Measurements from ENCODE around the gene FN1.
A peak's percentile ranks its signal among the peaks of the same experiment; 100 is the strongest.

Gene FN1

DNA sequence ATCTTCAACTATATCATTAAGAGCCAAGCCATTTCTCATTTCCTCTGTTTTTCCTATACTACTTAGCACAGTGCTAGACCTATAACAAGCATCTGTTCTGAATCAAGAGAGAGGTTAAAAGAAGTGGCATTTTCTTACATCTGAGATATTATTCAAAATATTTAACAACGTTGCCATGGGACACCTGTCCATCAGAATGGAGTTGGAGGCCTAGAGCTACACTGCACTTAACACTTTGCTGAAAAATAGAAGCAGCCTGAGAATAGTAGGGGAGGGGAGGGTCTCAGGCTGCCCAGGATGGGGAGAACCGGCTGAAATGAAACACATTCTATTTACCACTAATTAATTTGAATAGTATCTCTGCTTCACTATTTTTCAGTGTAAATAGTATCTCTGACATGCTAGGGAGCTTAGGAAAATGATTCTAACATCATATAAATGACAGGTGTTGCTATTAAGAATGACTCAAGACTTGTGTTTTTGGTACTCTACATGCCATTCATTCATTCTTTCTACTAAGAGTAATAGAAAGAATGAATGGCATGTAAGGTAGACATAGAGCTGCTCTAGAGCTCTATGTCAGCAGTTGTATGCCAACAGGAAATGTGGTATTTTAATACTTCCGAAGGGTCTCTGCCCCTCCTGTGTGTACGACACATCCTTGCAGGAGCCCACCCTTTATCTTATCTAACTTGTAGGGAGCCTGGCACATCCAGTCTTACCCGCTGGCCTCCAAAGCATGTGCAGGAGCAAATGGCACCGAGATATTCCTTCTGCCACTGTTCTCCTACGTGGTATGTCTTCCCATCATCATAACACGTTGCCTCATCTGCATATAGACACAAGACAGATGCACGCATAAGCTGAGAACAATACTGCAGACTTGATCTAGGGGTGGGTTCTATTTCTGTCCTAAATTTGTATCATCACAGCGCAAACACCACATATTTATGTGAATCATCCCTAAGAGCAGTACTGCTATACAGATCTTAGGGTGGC is 71.4 kb downstream of the FN1 start:
- DNase-seq: peak; percentile 2

DNA sequence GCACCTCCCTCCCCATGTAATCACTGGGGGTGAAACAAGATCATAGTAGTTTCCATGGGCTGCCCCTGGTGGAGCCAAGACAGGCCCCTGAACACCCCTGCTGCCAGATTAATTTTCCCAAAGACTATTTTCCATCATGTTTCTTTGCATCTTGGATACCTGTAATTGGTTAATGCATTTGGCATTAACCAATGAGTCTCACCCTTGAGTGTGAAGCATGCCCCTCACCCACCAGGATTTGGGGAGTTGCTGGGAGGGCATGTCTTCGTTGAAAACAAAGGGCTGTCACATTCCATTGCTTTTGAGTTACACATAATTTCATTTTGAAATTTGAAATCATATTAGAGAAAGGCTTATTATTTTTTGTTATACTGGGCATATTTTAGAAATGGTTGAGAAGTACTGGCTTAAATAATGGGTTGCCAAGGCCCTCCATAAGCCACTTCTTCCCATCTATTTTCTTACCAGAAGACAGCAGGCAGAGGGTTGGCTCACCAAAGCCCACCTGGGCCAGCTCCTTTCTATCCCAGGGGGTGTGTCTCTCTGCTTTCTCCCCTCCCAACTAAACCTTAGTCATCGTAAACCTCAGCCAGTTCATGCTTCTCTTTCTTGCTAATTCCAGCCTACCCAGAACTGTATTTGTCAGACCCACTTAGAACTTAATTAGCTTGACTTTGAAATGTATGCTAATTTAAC is 72.3 kb downstream of the FN1 start:
- DNase-seq: peak; percentile 13

DNA sequence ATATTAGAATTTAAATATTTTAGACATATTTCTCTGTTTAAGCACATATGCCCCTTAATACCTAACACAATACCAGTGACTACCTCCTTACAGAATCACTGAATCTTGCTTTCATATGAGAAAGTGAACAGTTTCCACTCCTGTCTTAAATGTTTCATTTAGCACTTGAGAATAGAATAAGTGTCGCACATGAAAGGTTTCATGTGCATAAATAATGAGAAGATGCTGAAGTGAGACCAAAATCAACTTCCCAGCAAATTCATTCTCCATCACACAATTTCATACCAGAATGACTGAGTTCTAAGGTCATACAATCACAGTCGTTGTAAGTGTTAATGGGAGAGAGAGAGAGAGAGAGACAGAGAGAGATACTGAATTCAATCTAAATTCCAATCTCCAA is 72.8 kb downstream of the FN1 start:
- DNase-seq: no peak

- peak; percentile 1 for DNase-seq
Measured at GRCh38 chr2:215362562-215362904, 73.3 kb downstream of the FN1 start.

DNA sequence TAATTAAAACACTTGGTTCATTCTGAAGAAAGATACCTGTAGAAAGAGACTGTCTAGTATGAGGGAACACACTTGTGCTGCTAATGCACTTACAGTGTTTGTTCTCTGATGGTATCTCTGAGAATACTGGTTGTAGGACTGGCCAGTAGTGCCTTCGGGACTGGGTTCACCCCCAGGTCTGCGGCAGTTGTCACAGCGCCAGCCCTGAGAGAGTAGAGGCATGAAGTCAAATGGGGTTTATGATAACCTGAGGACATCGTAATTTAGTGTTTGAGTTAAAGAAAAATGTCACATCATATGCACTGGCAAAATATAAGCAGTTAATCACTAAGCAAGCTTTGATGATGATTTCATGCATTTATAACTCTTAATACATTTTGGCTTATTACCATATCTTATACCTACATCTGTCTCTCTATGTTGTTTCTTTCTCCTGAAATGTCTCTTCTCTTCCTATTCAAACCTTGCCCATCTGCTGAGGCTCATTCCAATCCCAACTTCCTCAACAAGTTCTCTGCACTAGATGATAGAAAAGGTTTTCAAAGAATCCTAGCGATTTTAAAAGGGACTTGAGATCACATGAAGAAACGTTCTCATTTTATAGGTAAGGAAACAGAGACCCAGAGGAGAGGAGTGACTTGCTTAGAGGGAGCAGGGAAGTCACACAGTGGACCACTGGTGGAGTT is 73.8 kb downstream of the FN1 start:
- peak; percentile 1 for DNase-seq

DNA sequence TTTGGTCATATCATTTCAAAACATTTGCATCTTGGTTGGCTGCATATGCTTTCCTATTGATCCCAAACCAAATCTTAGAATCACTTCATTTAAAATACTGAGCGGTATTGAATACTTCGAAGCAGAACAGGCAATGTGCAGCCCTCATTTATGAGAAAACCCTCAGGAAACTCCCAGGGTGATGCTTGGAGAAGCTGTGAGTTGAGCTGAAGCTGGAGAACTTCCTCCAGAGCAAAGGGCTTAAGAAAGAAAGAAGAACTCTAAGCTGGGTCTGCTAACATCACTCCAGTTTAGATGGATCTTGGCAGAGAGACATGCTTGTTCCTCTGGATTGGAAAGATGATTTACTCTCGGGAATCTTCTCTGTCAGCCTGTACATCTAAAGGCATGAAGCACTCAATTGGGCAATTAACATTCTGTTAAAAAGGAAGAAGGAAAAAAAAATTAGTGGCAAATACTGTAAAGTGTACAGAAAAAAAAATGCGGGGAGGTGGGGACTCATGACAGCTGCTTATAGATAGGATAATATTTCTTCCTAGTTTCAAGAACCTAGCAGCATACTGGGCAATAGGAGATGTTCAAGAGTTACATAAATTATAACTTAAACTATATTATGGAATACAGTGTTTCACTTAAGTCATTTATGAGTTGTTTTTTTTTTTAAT is 74.5 kb downstream of the FN1 start:
- DNase-seq: peak; percentile 0

DNA sequence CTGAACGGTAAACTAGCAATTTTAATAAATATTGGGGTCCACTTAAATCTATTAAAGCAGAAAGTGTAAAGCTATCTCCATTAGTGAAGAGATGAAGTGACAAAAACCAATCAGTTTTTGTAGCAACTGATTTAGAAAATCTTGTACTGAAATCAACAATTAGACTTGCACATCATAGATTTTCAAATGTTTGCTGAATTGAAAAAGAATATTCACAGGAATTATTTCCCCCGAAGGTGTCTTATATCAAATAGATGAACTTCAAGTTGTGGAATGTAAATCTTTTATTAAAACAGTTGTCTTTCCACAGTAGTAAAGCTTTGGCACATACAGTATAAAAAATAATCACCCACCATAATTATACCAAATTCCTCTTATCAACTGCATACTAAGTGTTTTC is 75.3 kb downstream of the FN1 start:
- no peak for DNase-seq

DNA sequence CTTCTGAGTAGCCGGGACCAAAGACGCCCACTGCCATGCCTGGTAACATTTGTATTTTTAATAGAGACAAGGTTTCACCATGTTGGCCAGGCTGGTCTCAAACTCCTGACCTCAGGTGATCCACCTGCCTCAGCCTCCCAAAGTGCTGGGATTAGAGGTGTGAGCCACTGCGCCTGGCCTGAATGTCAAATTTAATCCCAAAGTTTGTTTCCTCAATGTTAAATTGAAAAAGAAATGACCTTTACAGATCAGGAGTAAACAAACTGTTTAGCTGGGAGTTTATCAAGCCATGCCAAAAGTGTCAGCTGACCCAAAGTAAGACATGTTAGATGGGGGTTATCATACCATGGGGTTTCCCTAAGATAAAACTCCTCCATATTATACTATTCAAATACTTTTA is 75.8 kb downstream of the FN1 start:
- DNase-seq: peak; percentile 0

DNA sequence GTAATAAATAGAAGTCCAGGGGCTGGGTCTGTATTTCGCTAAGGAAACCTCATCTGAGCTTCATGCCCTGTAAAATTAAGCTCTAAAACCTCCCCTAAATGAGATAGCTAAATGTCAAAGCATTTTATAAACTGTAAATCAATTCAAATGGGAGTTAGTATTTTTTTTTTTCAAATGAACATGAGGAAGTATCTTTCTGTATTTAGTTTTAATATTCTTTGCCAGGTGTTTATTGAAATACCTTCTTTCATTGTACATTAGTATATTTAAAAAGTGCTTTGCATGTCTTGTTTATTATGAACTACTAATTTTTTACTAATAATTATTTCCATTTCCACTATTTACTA is 76.3 kb downstream of the FN1 start:
- DNase-seq: no peak

- DNase-seq: peak; percentile 6
Measured at GRCh38 chr2:215358891-215359575, 76.8 kb downstream of the FN1 start.

GRCh38 chr2:215358312-215358845 is 77.5 kb downstream of the FN1 start:
- DNase-seq: peak; percentile 23

GRCh38 chr2:215357660-215358059 is 78.2 kb downstream of the FN1 start:
- DNase-seq: peak; percentile 5

DNA sequence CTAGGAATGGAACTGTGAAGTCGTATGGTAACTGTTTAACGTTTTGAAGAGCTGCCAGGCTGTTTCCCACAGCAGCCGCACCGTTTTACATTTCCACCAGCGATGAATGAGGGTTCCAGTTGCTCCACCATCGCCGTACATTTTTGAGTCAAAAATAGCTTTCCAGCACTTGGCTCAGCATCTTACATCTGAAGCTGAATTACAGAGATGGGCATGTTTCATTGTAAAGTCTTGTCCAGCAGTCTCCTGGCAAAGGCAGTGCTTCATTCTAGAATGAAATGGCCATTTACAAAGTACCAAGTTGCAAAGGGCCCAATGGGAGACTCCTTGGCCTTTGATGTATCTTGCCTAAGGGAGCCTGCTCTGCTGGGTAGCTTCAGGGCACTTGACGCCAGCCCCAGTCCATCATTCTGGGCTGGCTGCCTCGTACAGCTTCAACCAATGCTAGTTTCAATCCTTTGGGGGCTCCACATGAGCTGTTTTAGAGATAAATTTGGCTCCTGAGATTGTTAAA is 78.9 kb downstream of the FN1 start:
- DNase-seq: peak; percentile 30

GRCh38 chr2:215356334-215356947 is 79.4 kb downstream of the FN1 start:
- DNase-seq: peak; percentile 2

DNA sequence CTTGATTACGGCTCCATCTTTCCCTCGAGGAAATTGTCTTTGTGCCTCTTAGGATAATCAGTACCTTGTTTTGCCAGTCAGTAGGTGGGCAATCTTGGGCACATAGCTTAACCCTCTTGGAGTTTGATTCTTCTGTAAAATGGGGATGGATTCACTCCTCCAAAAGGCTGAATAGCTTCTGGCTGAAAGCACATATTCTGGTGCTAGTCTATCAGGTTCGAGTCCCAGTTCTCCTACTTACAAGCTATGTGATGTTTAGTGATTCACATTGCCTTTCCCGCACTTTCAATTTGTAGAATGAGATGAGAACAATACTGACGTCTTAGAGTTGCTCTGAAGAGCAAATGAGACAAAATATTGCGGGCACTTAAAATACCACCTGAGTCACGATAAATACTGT is 80.1 kb downstream of the FN1 start:
- peak; percentile 1 for DNase-seq

- peak; percentile 1 for DNase-seq
Measured at GRCh38 chr2:215354771-215355695, 80.8 kb downstream of the FN1 start.

GRCh38 chr2:215352602-215353001 is 83.3 kb downstream of the FN1 start:
- DNase-seq: no peak

- no peak for DNase-seq
Measured at GRCh38 chr2:215347878-215348277, 88.0 kb downstream of the FN1 start.

DNA sequence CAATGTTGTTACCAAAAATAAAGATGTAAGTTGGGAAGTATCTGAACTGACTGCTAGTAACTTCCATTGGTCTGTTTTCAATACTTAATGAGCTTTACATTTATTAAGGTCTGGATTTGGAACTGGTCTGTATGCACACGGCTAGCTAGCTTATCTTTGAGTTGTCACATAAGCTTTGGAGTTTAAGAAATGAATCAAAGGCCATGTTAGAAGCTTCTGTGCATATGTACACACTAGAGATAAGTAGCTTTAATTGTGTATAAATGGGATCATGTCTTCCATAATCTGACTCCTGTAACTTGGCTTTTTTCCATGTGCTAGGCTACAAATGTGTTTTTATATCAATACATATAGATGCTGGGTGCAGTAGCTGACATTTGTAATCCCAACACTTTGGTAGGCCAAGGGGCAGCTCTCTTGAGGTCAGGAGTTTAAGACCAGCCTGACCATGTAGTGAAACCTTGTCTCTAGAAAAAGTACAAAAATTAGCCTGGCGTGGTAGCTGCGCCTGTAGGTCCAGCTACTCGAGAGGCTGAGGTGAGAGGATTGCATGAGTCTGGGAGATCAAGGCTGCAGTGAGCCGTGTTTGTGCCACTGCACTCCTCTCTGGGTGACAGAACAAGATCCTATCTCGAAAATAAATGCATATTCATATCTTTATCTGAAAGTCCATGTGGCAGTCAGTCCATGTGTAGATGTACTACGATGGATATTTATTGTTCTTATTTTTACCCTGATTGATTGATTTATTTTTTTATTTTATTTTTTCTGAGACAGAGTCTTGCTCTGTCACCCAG is 96.8 kb downstream of the FN1 start:
- DNase-seq: no peak
